PC-9 (cell line): Measurements from ENCODE around the gene AADACL3. TPM values are rescaled to one million over a fixed set of nuclear protein-coding genes. Genes with fewer than 3 reads are reported as not detected.

Experiments used
- BruUV-seq: library from RNA; stranded (reverse); fragments of 400-500 nt; replicated peaks from 2 replicates; lab custom pipeline; 2021; lab: Mats Ljungman, UMichigan
- CTCF ChIA-PET: fragments of 300-600 bp; sonication (Branson Sonifier 250); formaldehyde crosslinking; loops from one replicate; lab custom pipeline; 2022; ENCODE audit warnings: antibody characterized with exemption; lab: Charles Lee
- POLR2A ChIA-PET: fragments of 300-600 bp; sonication (Branson Sonifier 250); formaldehyde crosslinking; loops from one replicate; lab custom pipeline; 2022; ENCODE audit warnings: antibody characterized with exemption; ENCODE audit not compliant: unreplicated experiment; lab: Charles Lee
- DNase-seq, 2 experiments: peaks; one replicate each; pipeline versions ENCODE4 v3.0.0 to v3.0.0-alpha.2; 2015 to 2022; ENCODE audit warnings: mixed read lengths in 1 of 2
- H2AFZ ChIP-seq: fragments of 200-600 bp; sonication (generic); 2 replicates; pipeline ENCODE4 v1.8.1; 2017; ENCODE audit warnings: antibody characterized with exemption
- H3F3A ChIP-seq: fragments of 200-600 bp; sonication (generic); 2 replicates; pipeline ENCODE4 v1.8.1; 2017; ENCODE audit warnings: antibody characterized with exemption, mild to moderate bottlenecking, low read depth; ENCODE audit not compliant: insufficient read depth
- H3K27ac ChIP-seq: fragments of 200-600 bp; sonication (generic); 2 replicates; pipeline ENCODE4 v1.6.1; 2016; ENCODE audit warnings: mixed run types
- H3K27me3 ChIP-seq: fragments of 200-600 bp; sonication (generic); 2 replicates; pipeline ENCODE4 v1.6.1; 2016; ENCODE audit warnings: low read depth, mixed run types; ENCODE audit not compliant: insufficient read depth
- H3K36me3 ChIP-seq: fragments of 200-600 bp; sonication (generic); 2 replicates; pipeline ENCODE4 v1.6.1; 2016; ENCODE audit warnings: low read depth, mixed run types
- H3K4me1 ChIP-seq: fragments of 200-600 bp; sonication (generic); replicated peaks from 2 replicates; pipeline ENCODE4 v1.6.1; 2016; ENCODE audit warnings: mixed run types; ENCODE audit not compliant: insufficient read depth
- H3K4me2 ChIP-seq: fragments of 200-600 bp; sonication (generic); 2 replicates; pipeline ENCODE4 v1.6.1; 2017; ENCODE audit warnings: mixed run types
- H3K4me3 ChIP-seq: fragments of 200-600 bp; sonication (generic); 2 replicates; pipeline ENCODE4 v1.6.1; 2016; ENCODE audit warnings: mixed run types
- H3K79me2 ChIP-seq: fragments of 200-600 bp; sonication (generic); 2 replicates; pipeline ENCODE4 v1.6.1; 2017; ENCODE audit warnings: low read depth, mixed run types
- H3K9me2 ChIP-seq: fragments of 200-600 bp; sonication (generic); 2 replicates; pipeline ENCODE4 v1.8.1; 2017; ENCODE audit warnings: mild to moderate bottlenecking; ENCODE audit not compliant: insufficient read depth
- H3K9me3 ChIP-seq: fragments of 200-600 bp; sonication (generic); 2 replicates; pipeline ENCODE4 v1.8.1; 2016; ENCODE audit warnings: low read depth; ENCODE audit not compliant: insufficient read depth
- H4K20me1 ChIP-seq: fragments of 200-600 bp; sonication (generic); 2 replicates; pipeline ENCODE4 v1.8.1; 2017; ENCODE audit not compliant: insufficient read depth
- EZH2 ChIP-seq: fragments of 200-600 bp; sonication (generic); IDR thresholded peaks from 2 replicates; pipeline ENCODE4 v1.8.0; 2017; ENCODE audit warnings: antibody characterized with exemption, low read depth
- intact Hi-C: fragments of 100-400 bp; cut with micrococcal nuclease; formaldehyde crosslinking; loops from one replicate; pipeline ENCODE4 v1.10.0; 2022; ENCODE audit not compliant: unreplicated experiment
- total RNA-seq: library from RNA; stranded (reverse); gene quantifications from 2 replicates; pipeline ENCODE4 v1.2.3, GENCODE V29; 2021
- TF ChIP-seq, protein P1 (sequence below): fragments of 200-600 bp; sonication (generic); conservative IDR thresholded peaks from 2 replicates; pipeline ENCODE4 v1.6.1; 2017; ENCODE audit warnings: mixed run types, antibody characterized with exemption, mild to moderate bottlenecking, moderate library complexity

The AADACL3 gene
- total RNA-seq, 1 experiment from 2014 or later: not detected

DNA sequence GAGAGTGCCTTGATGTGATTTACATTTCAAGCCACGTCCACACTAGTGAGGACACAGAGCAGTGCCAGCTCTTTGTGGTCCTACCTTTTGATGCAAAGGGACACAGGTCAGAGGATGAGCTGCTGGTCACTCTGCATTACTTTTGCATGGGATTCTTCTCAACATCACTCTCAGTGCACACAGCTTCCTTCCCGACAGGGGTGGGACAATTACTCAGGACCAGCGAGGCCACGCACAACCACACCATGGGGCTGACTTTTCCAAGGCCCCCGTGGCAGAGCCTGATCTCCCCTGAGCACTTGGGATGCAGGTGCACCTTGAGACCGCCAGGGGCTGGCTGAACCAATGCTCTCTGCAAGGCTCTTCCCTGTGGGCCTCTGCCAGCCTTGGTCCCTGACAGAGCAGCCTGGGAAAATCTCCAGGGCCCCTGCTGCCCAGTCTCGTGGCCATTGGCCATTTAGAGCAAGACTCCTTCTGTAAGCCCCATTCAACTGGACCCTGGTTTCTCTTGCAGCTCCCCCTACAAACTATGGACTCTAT lies 44.4 kb downstream of the AADACL3 start:
- no peak overlapping the region for H2AFZ ChIP-seq
- no peak overlapping the region for H3K4me3 ChIP-seq
- H3K27me3 ChIP-seq: peaks cover 64% of the 10 kb centered on the region
- no peaks in the 10 kb centered on the region for H3K36me3 ChIP-seq
- ChIA-PET CTCF (no interaction called here), POLR2A (no interaction called here)
- no peaks in the 10 kb centered on the region for H3F3A ChIP-seq
- intact Hi-C loops: no loop called here
- no peaks in the 10 kb centered on the region for H3K79me2 ChIP-seq
- H3K4me2 ChIP-seq: no peak overlapping the region
- H3K9me2 ChIP-seq: no peaks in the 10 kb centered on the region
- TF ChIP-seq, protein P1, sequence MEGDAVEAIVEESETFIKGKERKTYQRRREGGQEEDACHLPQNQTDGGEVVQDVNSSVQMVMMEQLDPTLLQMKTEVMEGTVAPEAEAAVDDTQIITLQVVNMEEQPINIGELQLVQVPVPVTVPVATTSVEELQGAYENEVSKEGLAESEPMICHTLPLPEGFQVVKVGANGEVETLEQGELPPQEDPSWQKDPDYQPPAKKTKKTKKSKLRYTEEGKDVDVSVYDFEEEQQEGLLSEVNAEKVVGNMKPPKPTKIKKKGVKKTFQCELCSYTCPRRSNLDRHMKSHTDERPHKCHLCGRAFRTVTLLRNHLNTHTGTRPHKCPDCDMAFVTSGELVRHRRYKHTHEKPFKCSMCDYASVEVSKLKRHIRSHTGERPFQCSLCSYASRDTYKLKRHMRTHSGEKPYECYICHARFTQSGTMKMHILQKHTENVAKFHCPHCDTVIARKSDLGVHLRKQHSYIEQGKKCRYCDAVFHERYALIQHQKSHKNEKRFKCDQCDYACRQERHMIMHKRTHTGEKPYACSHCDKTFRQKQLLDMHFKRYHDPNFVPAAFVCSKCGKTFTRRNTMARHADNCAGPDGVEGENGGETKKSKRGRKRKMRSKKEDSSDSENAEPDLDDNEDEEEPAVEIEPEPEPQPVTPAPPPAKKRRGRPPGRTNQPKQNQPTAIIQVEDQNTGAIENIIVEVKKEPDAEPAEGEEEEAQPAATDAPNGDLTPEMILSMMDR: 0 out of 2 replicates have a peak, but pooled peaks have one; percentile 29
- TF ChIP-seq EZH2: no peak
- no peaks in the 10 kb centered on the region for H4K20me1 ChIP-seq
- BruUV-seq: no TSS peak
- no peaks in the 10 kb centered on the region for H3K4me1 ChIP-seq
- H3K9me3 ChIP-seq: no peaks in the 10 kb centered on the region
- no peak for DNase-seq
- H3K27ac ChIP-seq: no peak overlapping the region

DNA sequence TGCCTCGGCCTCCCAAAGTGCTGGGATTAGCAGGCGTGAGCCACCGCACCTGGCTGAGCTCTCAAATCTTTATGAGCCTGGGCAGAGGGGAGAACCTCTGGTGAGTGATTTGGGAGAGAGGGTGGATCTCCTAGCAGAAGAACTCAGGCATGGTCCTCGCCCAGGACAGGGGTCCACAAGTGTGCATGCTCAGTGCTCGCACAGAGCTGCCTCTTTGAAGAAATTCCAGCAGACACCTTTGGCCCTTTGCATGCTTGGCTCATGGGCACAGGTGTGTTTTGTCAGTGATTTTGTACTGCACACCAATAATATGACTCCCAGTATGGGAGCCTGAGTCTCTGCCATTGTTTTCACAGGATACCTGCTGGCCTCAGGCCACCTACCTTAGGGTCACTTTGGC lies 45.9 kb downstream of the AADACL3 start:
- TF ChIP-seq EZH2: no peak
- ChIA-PET POLR2A (no interaction called here), CTCF (no interaction called here)
- no peaks in the 10 kb centered on the region for H3K36me3 ChIP-seq
- no peak overlapping the region for H3K4me3 ChIP-seq
- peaks cover 54% of the 10 kb centered on the region for H3K27me3 ChIP-seq
- no peaks in the 10 kb centered on the region for H3K79me2 ChIP-seq
- H3K4me1 ChIP-seq: no peaks in the 10 kb centered on the region
- DNase-seq: no peak
- H3K27ac ChIP-seq: no peak overlapping the region
- H2AFZ ChIP-seq: no peak overlapping the region
- no peaks in the 10 kb centered on the region for H3F3A ChIP-seq
- H3K4me2 ChIP-seq: no peak overlapping the region
- no peaks in the 10 kb centered on the region for H3K9me3 ChIP-seq
- H3K9me2 ChIP-seq: no peaks in the 10 kb centered on the region
- intact Hi-C loops: no loop called here
- no peaks in the 10 kb centered on the region for H4K20me1 ChIP-seq
- BruUV-seq: no TSS peak

DNA sequence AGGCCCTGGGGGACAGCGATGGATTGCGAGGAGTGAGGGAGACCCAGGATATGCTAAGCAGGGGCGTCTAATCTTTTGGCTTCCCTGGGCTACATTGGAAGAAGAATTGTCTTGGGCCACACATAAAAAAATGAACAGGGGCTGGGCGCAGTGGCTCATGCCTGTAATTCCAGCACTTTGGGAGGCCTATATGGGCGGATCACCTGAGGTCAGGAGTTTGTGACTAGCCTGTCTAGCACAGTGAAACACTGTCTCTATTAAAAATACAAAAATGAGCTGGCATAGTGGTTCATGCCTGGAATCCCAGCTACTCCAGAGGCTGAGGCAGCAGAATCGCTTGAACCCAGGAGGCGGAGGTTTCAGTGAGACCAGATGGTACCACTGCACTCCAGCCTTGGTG lies 46.9 kb downstream of the AADACL3 start:
- Histone ChIP-seq H3K9me2 (no peaks in the 10 kb centered on the region), H3K4me2 (no peak overlapping the region), H2AFZ (no peak overlapping the region), H4K20me1 (no peaks in the 10 kb centered on the region), H3K9me3 (no peaks in the 10 kb centered on the region), H3F3A (no peaks in the 10 kb centered on the region), H3K4me3 (no peak overlapping the region), H3K36me3 (no peaks in the 10 kb centered on the region), H3K79me2 (no peaks in the 10 kb centered on the region), H3K27ac (no peak overlapping the region), H3K27me3 (peaks cover 46% of the 10 kb centered on the region), H3K4me1 (no peaks in the 10 kb centered on the region)
- BruUV-seq: no TSS peak
- POLR2A ChIA-PET: no interaction called here
- intact Hi-C loops: no loop called here
- DNase-seq: no peak
- CTCF ChIA-PET: no interaction called here
- no peak for TF ChIP-seq EZH2
- TF ChIP-seq, protein P1: no peak

DNA sequence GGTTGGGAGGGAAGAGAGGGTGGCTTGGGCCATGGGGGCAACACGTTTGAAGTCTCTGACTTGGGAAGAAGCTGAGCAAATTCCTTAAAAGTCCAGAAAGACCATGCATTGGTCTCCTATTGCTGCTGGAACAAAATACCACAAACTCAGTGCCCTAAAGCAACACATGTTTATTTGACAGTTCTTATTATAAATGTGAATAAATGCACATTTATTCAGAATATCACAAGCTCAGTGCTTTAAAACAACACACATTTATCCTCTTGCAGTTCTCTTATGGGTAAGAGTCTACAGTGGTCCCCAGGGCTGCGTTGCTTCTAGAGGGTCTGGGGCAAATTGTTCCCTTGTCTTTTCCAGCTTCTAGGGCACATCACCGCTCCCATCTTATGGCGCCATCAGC lies 47.6 kb downstream of the AADACL3 start:
- H2AFZ ChIP-seq: no peak overlapping the region
- no TSS peak for BruUV-seq
- no peaks in the 10 kb centered on the region for H3K9me3 ChIP-seq
- H3K4me3 ChIP-seq: no peak overlapping the region
- intact Hi-C loops: no loop called here
- no peaks in the 10 kb centered on the region for H3K79me2 ChIP-seq
- TF ChIP-seq, protein P1: no peak
- no peak for TF ChIP-seq EZH2
- POLR2A ChIA-PET: no interaction called here
- H3K9me2 ChIP-seq: no peaks in the 10 kb centered on the region
- no peaks in the 10 kb centered on the region for H3K36me3 ChIP-seq
- no peaks in the 10 kb centered on the region for H3K4me1 ChIP-seq
- DNase-seq: no peak
- no peaks in the 10 kb centered on the region for H3F3A ChIP-seq
- H3K27me3 ChIP-seq: peaks cover 40% of the 10 kb centered on the region
- no peaks in the 10 kb centered on the region for H4K20me1 ChIP-seq
- no peak overlapping the region for H3K4me2 ChIP-seq
- CTCF ChIA-PET: no interaction called here
- no peak overlapping the region for H3K27ac ChIP-seq
